Neural progenitor cell (in vitro differentiated cells): ENCODE measurements around the gene PPP1R2.

ENCODE experiments used
- EZH2 ChIP-seq: fragments of 200-600 bp; sonication (generic); IDR thresholded peaks from 2 replicates; pipeline ENCODE4 v1.6.1; 2017; ENCODE audit warnings: antibody characterized with exemption, mild to moderate bottlenecking, moderate library complexity
- TF ChIP-seq, protein P1 (sequence below): fragments of 200-600 bp; sonication (generic); IDR thresholded peaks from 2 replicates; pipeline ENCODE4 v1.5.1; 2017; ENCODE audit warnings: antibody characterized with exemption, mild to moderate bottlenecking

GRCh38 chr3:195558602-195559001 lies 15.5 kb upstream of the PPP1R2 start:
- TF ChIP-seq EZH2 = no peak
- TF ChIP-seq, protein P1, sequence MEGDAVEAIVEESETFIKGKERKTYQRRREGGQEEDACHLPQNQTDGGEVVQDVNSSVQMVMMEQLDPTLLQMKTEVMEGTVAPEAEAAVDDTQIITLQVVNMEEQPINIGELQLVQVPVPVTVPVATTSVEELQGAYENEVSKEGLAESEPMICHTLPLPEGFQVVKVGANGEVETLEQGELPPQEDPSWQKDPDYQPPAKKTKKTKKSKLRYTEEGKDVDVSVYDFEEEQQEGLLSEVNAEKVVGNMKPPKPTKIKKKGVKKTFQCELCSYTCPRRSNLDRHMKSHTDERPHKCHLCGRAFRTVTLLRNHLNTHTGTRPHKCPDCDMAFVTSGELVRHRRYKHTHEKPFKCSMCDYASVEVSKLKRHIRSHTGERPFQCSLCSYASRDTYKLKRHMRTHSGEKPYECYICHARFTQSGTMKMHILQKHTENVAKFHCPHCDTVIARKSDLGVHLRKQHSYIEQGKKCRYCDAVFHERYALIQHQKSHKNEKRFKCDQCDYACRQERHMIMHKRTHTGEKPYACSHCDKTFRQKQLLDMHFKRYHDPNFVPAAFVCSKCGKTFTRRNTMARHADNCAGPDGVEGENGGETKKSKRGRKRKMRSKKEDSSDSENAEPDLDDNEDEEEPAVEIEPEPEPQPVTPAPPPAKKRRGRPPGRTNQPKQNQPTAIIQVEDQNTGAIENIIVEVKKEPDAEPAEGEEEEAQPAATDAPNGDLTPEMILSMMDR = peak; percentile 59
